ENCODE results near the gene PODN. TPM values are rescaled to one million over a fixed set of nuclear protein-coding genes. Genes with fewer than 3 reads are reported as not detected.

PODN gene
- total and polyA plus RNA-seq, 2 donors (not counting 3 experiments of a cell fraction or from before 2014, with no cell fraction given), result 1.3 to 1.5 TPM

- no peak overlapping the region for H3K27ac ChIP-seq (ENCODE audit: insufficient read depth, low read depth, low read length)
- no peaks in the 10 kb centered on the region for H3K36me3 ChIP-seq (ENCODE audit: control insufficient read depth in 2 of 2, extremely low read depth in 1 of 2, insufficient read depth in 2 of 2, low read length in 2 of 2)
- no peaks in the 10 kb centered on the region for H3K79me2 ChIP-seq (ENCODE audit: control insufficient read depth, insufficient read depth, low read length)
- H3K9me1 ChIP-seq (replicated peaks; ENCODE audit: control insufficient read depth, extremely low read depth, insufficient read depth, low read length), result no peaks in the 10 kb centered on the region
- intact Hi-C loops (cut with micrococcal nuclease), result no loop called here
- no peak overlapping the region for H3K4me2 ChIP-seq (ENCODE audit: insufficient read depth, low read length)
- DNase-seq (ENCODE audit: low read depth, low spot score) (no peak), FAIRE-seq (no peak)
- no peak overlapping the region for H3K9ac ChIP-seq (replicated peaks; ENCODE audit: extremely low read depth, insufficient read depth, low read length)
- no TSS peak for BruUV-seq (replicated peaks)
- H3K4me3 ChIP-seq (replicated peaks in 1 of 3; ENCODE audit: insufficient read depth in 1 of 3, low read depth in 1 of 3, low read length in 3 of 3), result no peak overlapping the region
- ChIA-PET CTCF (no interaction called here), POLR2A (no interaction called here)
- H3K4me1 ChIP-seq (ENCODE audit: control insufficient read depth, extremely low read depth, insufficient read depth, low read length), result peaks cover 40% of the 10 kb centered on the region
- no peak for TF ChIP-seq GATA2 (IDR thresholded peaks at IDR 0.05; ENCODE audit: insufficient read depth, insufficient read length, low read depth, low read length)
- TF ChIP-seq MAX (IDR thresholded peaks at IDR 0.05; ENCODE audit: insufficient read depth, insufficient read length), result no peak
- TF ChIP-seq EZH2 (IDR thresholded peaks at IDR 0.05; ENCODE audit: borderline replicate concordance, low read depth, low read length, severe bottlenecking), result no peak
- no peak for TF ChIP-seq POLR2AphosphoS5 (IDR thresholded peaks at IDR 0.05; ENCODE audit: insufficient read depth, low read depth, low read length)
- TF ChIP-seq, protein P1, sequence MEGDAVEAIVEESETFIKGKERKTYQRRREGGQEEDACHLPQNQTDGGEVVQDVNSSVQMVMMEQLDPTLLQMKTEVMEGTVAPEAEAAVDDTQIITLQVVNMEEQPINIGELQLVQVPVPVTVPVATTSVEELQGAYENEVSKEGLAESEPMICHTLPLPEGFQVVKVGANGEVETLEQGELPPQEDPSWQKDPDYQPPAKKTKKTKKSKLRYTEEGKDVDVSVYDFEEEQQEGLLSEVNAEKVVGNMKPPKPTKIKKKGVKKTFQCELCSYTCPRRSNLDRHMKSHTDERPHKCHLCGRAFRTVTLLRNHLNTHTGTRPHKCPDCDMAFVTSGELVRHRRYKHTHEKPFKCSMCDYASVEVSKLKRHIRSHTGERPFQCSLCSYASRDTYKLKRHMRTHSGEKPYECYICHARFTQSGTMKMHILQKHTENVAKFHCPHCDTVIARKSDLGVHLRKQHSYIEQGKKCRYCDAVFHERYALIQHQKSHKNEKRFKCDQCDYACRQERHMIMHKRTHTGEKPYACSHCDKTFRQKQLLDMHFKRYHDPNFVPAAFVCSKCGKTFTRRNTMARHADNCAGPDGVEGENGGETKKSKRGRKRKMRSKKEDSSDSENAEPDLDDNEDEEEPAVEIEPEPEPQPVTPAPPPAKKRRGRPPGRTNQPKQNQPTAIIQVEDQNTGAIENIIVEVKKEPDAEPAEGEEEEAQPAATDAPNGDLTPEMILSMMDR (IDR thresholded peaks at IDR 0.05; ENCODE audit: extremely low read depth in 1 of 2, insufficient read depth in 1 of 2, low read depth in 1 of 2, low read length in 2 of 2), result no peak
- TF ChIP-seq POLR2A (IDR thresholded peaks at IDR 0.05; ENCODE audit: low read depth, low read length), result no peak
- no peak for TF ChIP-seq FOS (IDR thresholded peaks at IDR 0.05; ENCODE audit: borderline replicate concordance, insufficient read depth, low read length)
- H2AFZ ChIP-seq (ENCODE audit: low read depth, low read length), result no peak overlapping the region
- no peaks in the 10 kb centered on the region for H3K9me3 ChIP-seq (replicated peaks; ENCODE audit: control insufficient read depth, insufficient read depth, low read length)
- H4K20me1 ChIP-seq (replicated peaks; ENCODE audit: control insufficient read depth, extremely low read depth, insufficient read depth, low read length), result no peaks in the 10 kb centered on the region
- dilution Hi-C loops (cut with MboI; ENCODE audit: extremely low pct_ligation_motif_present, low sequenced_read_pairs), result no loop called here
- H3K27me3 ChIP-seq (ENCODE audit: control insufficient read depth in 2 of 2, insufficient read depth in 2 of 2, low read length in 2 of 2), result no peaks in the 10 kb centered on the region
These were observed 10.3 kb upstream of the PODN start for GRCh38 chr1:53051676-53052075.
